Dermis lymphatic vessel endothelial cell (primary cell): ENCODE data around the gene HAND2. TPM values are rescaled to one million over a fixed set of nuclear protein-coding genes. Genes with fewer than 3 reads are reported as not detected.

Experiments
- total RNA-seq: library from RNA; depleted of rRNA; stranded (reverse); fragments of >200 nt; gene quantifications from 2 replicates; pipeline ENCODE4 v1.2.1, GENCODE V29; 2014

HAND2 gene
- not detected in 2 replicates for total RNA-seq

GRCh38 chr4:173529477-173530325 lies at the start of gene HAND2:
TSS of gene HAND2 (minus strand) at chr4:173530229. CDS start at chr4:173529289, 940 bp downstream.

Other genes with a start within 250 kb of the HAND2 start
- gene HMGB2, start 195.9 kb downstream of the HAND2 start, total RNA-seq = 44.2 and 66.8 TPM in 2 replicates
- gene SAP30, start 159.3 kb downstream of the HAND2 start, total RNA-seq = 11.6 and 17.9 TPM in 2 replicates
- gene SCRG1, start 131.1 kb downstream of the HAND2 start, total RNA-seq = not detected in 2 replicates